Panc1 (cell line): ENCODE data around the gene ANKLE2. TPM values are rescaled to one million over a fixed set of nuclear protein-coding genes. Genes with fewer than 3 reads are reported as not detected.
"Not testable (repeated sequence)": the region's sequence is repeated elsewhere in the genome, so short reads cannot be mapped to it uniquely, and the experiment has no call there.

Experiments used
- ATAC-seq: fragments of 200-7000 bp; cut with Tn5 transposase; 2 replicates; pipeline ENCODE4 v1.9.1; 2020; ENCODE audit warnings: mild to moderate bottlenecking, moderate library complexity
- BruUV-seq: library from RNA; stranded (reverse); fragments of 400-500 nt; replicated peaks from 2 replicates; lab custom pipeline; 2021; lab: Mats Ljungman, UMichigan
- CTCF ChIA-PET: fragments of 300-600 bp; sonication (Branson Sonifier 250); formaldehyde crosslinking; loops from one replicate; lab custom pipeline; 2022; ENCODE audit warnings: antibody characterized with exemption; lab: Charles Lee
- POLR2A ChIA-PET: fragments of 300-600 bp; sonication (Branson Sonifier 250); formaldehyde crosslinking; loops from one replicate; lab custom pipeline; 2022; ENCODE audit warnings: antibody characterized with exemption; lab: Charles Lee
- DNase-seq: peaks from one replicate; pipeline ENCODE4 v3.0.0-alpha.2; 2010; ENCODE audit warnings: low read depth, low spot score
- H3K27ac ChIP-seq: 2 replicates; pipeline ENCODE4 v1.5.1; 2011; ENCODE audit warnings: mild to moderate bottlenecking, low read length, inconsistent platforms
- H3K27me3 ChIP-seq: fragments of 200-500 bp; sonication (Bioruptor generic); 2 replicates; pipeline ENCODE4 v1.6.0; 2014; ENCODE audit warnings: low read length, inconsistent platforms; ENCODE audit not compliant: control insufficient read depth, insufficient read depth
- H3K36me3 ChIP-seq: fragments of 200-500 bp; sonication (Bioruptor generic); 2 replicates; pipeline ENCODE4 v1.5.1; 2014; ENCODE audit warnings: inconsistent platforms, mild to moderate bottlenecking, low read length, moderate library complexity; ENCODE audit not compliant: control insufficient read depth, insufficient read depth
- H3K4me1 ChIP-seq: 2 replicates; pipeline ENCODE4 v1.5.1; 2011; ENCODE audit warnings: inconsistent platforms, mild to moderate bottlenecking, low read length, moderate library complexity; ENCODE audit not compliant: control insufficient read depth, insufficient read depth
- H3K4me3 ChIP-seq, 2 experiments: 2 replicates each; pipeline ENCODE4 v1.5.1; 2011 to 2012; ENCODE audit warnings: low read depth in 2 of 2, low read length in 2 of 2, mild to moderate bottlenecking in 2 of 2, inconsistent platforms in 1 of 2, moderate library complexity in 1 of 2
- H3K9me3 ChIP-seq: fragments of 200-500 bp; sonication (Bioruptor generic); 2 replicates; pipeline ENCODE4 v1.5.1; 2014; ENCODE audit warnings: low read depth, mild to moderate bottlenecking, inconsistent platforms, low read length, moderate library complexity; ENCODE audit not compliant: control insufficient read depth, insufficient read depth
- CTCF ChIP-seq: fragments of 450-650 bp; IDR thresholded peaks from 2 replicates; pipeline ENCODE4 v1.5.1; 2017; ENCODE audit warnings: mild to moderate bottlenecking
- POLR2AphosphoS5 ChIP-seq: IDR thresholded peaks from 2 replicates; pipeline ENCODE4 v1.6.1; 2012; ENCODE audit warnings: mild to moderate bottlenecking, low read depth, low read length, moderate library complexity
- REST ChIP-seq, 2 experiments: IDR thresholded peaks; 2 replicates each; pipeline ENCODE4 v1.6.1; 2011 to 2012; ENCODE audit warnings: low read depth in 2 of 2, control low read depth in 1 of 2, low read length in 1 of 2, mild to moderate bottlenecking in 1 of 2, moderate library complexity in 1 of 2; ENCODE audit not compliant: insufficient read depth in 1 of 2
- SIN3A ChIP-seq: IDR thresholded peaks from 2 replicates; pipeline ENCODE4 v1.6.1; 2012; ENCODE audit warnings: low read depth, mild to moderate bottlenecking, low read length, moderate library complexity, borderline replicate concordance; ENCODE audit not compliant: insufficient read depth
- TCF7L2 ChIP-seq: IDR thresholded peaks from 2 replicates; pipeline ENCODE4 v1.6.1; 2011; ENCODE audit warnings: mild to moderate bottlenecking, low read depth, low read length, inconsistent platforms
- in situ Hi-C: cut with HindIII; loops from 2 replicates; pipeline ENCODE4 v1.10.0; 2016; ENCODE audit warnings: low sequenced_read_pairs, low pct_unique_long_range_greater_than_20kb
- intact Hi-C: fragments of 100-400 bp; cut with micrococcal nuclease; formaldehyde crosslinking; loops from one replicate; pipeline ENCODE4 v1.10.0; 2022; ENCODE audit not compliant: unreplicated experiment
- total RNA-seq: library from RNA; stranded (reverse); gene quantifications from one replicate; pipeline ENCODE4 v1.2.1, GENCODE V29; 2021; ENCODE audit not compliant: unreplicated experiment

The ANKLE2 gene
- total RNA-seq, 1 experiment from 2014 or later, result 88.7 TPM

GRCh38 chr12:132761921-132762583, 420 bp upstream of the ANKLE2 start:
- Histone ChIP-seq H3K4me1 (no peaks in the 10 kb centered on the region; the same call in 1 of the 2 replicates), H3K27me3 (no peaks in the 10 kb centered on the region), H3K27ac (peak overlapping the region; percentile 89), H3K36me3 (peaks cover 5% of the 10 kb centered on the region), H3K4me3 (peak overlapping the region; percentile 70 to 78), H3K9me3 (no peaks in the 10 kb centered on the region)
- ATAC-seq (peak; percentile 95), DNase-seq (peak; percentile 15)
- ChIA-PET CTCF (no interaction called here), POLR2A (interaction anchor here (0.6 kb wide), 2 partner anchors 10 to 52 kb away, joined by 3 to 5 read pairs; no protein-coding TSS in a partner anchor)
- in situ Hi-C loops, result no loop called here
- intact Hi-C loops, result no loop called here
- no TSS peak for BruUV-seq
- TF ChIP-seq POLR2AphosphoS5 (peak; percentile 91), TCF7L2 (no peak), REST (IDR thresholded peaks at IDR 0.05; ENCODE audit: insufficient read depth in 1 of 2, low read depth in 2 of 2, low read length in 1 of 2) (no peak)

GRCh38 chr12:132759359-132759758, 2.3 kb downstream of the ANKLE2 start:
- CTCF ChIA-PET, result no interaction called here
- Histone ChIP-seq H3K4me1 (no peaks in the 10 kb centered on the region; the same call in 1 of the 2 replicates), H3K36me3 (peaks cover 14% of the 10 kb centered on the region), H3K4me3 (no peak overlapping the region; a peak in 1 of 4 replicates), H3K9me3 (no peaks in the 10 kb centered on the region), H3K27me3 (no peaks in the 10 kb centered on the region), H3K27ac (no peak overlapping the region)
- DNase-seq, result no peak
- intact Hi-C loops (no loop called here), in situ Hi-C loops (no loop called here)
- POLR2A ChIA-PET, result interaction anchor here (0.7 kb wide), 1 partner anchor 12 kb away, joined by 15 read pairs; no protein-coding TSS in a partner anchor
- TF ChIP-seq POLR2AphosphoS5 (no peak), TCF7L2 (no peak), CTCF (no peak), SIN3A (no peak), REST (IDR thresholded peaks at IDR 0.05; ENCODE audit: insufficient read depth in 1 of 2, low read depth in 2 of 2, low read length in 1 of 2) (no peak)
- no peak for ATAC-seq
- no TSS peak for BruUV-seq

- POLR2A ChIA-PET, result not testable (repeated sequence)
Measured at GRCh38 chr12:132758825-132759224, 2.8 kb downstream of the ANKLE2 start.

More at GRCh38 chr12:132758825-132759224, 2.8 kb downstream of the ANKLE2 start:
- H3K27me3 ChIP-seq, H3K4me1 ChIP-seq, BruUV-seq, DNase-seq, H3K27ac ChIP-seq, H3K4me3 ChIP-seq, H3K9me3 ChIP-seq, ATAC-seq, CTCF ChIA-PET, in situ Hi-C loops, intact Hi-C loops: not testable (repeated sequence)
- H3K36me3 ChIP-seq, result peaks cover 17% of the 10 kb centered on the region
